ENCODE results near the gene SLC22A23. TPM values are rescaled to one million over a fixed set of nuclear protein-coding genes. Genes with fewer than 3 reads are reported as not detected.

SLC22A23 gene
- total RNA-seq, 1 experiment from 2014 or later, result 6.8 TPM

DNA sequence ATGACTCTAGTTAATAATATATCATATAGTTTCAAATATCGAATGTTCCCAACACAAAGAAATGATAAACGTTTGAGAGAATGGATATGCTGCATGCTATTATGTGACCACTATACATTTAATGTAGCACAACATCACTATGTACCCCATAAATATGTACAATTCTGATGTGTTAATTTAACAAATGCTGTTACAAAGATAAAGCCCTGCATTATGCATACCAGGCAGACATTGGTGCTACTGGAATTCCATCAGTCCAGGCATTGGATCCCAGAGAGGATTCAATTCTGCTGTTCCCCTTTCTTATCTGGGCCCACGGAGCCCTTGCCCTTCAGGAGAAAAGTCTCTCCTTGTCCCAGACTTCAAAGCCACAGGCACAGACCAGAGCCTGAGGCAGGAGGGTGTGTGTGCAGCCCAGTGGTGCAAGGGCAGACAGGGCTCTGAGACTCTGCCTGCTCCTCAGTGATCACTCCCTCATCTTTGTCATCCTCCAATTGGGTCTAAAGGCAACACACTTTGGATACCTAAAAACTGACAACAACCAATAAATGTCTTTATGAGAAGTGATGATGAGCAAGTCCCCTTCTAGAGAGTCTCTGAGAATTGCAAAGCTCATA lies 152.9 kb downstream of the SLC22A23 start:
- no peaks in the 10 kb centered on the region for H3K23me2 ChIP-seq (ENCODE audit: insufficient read length, low read depth, low read length, poor library complexity, severe bottlenecking)
- no peak overlapping the region for H2AK5ac ChIP-seq (ENCODE audit: insufficient read length, low read length)
- no peaks in the 10 kb centered on the region for H3K27me3 ChIP-seq (ENCODE audit: insufficient read depth, low read length)
- no peak overlapping the region for H2BK12ac ChIP-seq (ENCODE audit: insufficient read length, low read depth, low read length)
- H3K23ac ChIP-seq (ENCODE audit: insufficient read length, low read depth, low read length), result no peak overlapping the region
- no peak overlapping the region for H2BK15ac ChIP-seq (ENCODE audit: low read depth, low read length)
- no peak overlapping the region for H4K91ac ChIP-seq (ENCODE audit: insufficient read length, low read depth, low read length)
- no peak overlapping the region for H2BK5ac ChIP-seq (ENCODE audit: insufficient read length, low read length)
- TF ChIP-seq, protein P1, sequence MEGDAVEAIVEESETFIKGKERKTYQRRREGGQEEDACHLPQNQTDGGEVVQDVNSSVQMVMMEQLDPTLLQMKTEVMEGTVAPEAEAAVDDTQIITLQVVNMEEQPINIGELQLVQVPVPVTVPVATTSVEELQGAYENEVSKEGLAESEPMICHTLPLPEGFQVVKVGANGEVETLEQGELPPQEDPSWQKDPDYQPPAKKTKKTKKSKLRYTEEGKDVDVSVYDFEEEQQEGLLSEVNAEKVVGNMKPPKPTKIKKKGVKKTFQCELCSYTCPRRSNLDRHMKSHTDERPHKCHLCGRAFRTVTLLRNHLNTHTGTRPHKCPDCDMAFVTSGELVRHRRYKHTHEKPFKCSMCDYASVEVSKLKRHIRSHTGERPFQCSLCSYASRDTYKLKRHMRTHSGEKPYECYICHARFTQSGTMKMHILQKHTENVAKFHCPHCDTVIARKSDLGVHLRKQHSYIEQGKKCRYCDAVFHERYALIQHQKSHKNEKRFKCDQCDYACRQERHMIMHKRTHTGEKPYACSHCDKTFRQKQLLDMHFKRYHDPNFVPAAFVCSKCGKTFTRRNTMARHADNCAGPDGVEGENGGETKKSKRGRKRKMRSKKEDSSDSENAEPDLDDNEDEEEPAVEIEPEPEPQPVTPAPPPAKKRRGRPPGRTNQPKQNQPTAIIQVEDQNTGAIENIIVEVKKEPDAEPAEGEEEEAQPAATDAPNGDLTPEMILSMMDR (conservative IDR thresholded peaks at IDR 0.05), result no peak
- DNase-seq, result no peak
- no peaks in the 10 kb centered on the region for H3K4me1 Mint-ChIP-seq
- no peak overlapping the region for H3K4ac ChIP-seq (ENCODE audit: low read depth, low read length)
- no peak overlapping the region for H3T11ph ChIP-seq (ENCODE audit: low read length)
- no peak overlapping the region for H4K8ac ChIP-seq (replicated peaks; ENCODE audit: insufficient read length, low read depth, low read length)
- H3K9ac ChIP-seq (ENCODE audit: extremely low read depth, insufficient read length, low read length), result no peak overlapping the region
- H3K9me3 ChIP-seq (ENCODE audit: control insufficient read depth, low read depth, low read length), result no peaks in the 10 kb centered on the region
- no peaks in the 10 kb centered on the region for H3K4me1 ChIP-seq (ENCODE audit: insufficient read depth, low read length)
- peaks cover 0 to 2% of the 10 kb centered on the region in 2 experiments; a peak in 2 of 5 replicates for H3K9me3 Mint-ChIP-seq
- no peak overlapping the region for H3K14ac ChIP-seq (ENCODE audit: insufficient read depth, low read length)
- no peak overlapping the region for H2BK20ac ChIP-seq (ENCODE audit: low read depth, low read length, poor library complexity, severe bottlenecking)
- H3K27ac ChIP-seq (ENCODE audit: insufficient read length, low read depth, low read length), result no peak overlapping the region
- peaks cover 7 to 35% (median 14%) of the 10 kb centered on the region in 3 experiments; a peak in 6 of 7 replicates for H3K36me3 Mint-ChIP-seq (ENCODE audit: insufficient read depth in 1 of 3, low read depth in 3 of 3)
- H3K18ac ChIP-seq (ENCODE audit: insufficient read length, low read depth, low read length), result no peak overlapping the region
- no peak overlapping the region for H3K56ac ChIP-seq (ENCODE audit: insufficient read length, low read depth, low read length)
- no peaks in the 10 kb centered on the region for H4K20me1 ChIP-seq (ENCODE audit: control insufficient read depth, insufficient read depth, insufficient read length)
- no peak overlapping the region for H3K4me3 Mint-ChIP-seq
- peaks cover 1% of the 10 kb centered on the region; the same call in 1 of the 2 replicates for H3K27me3 Mint-ChIP-seq (ENCODE audit: low read depth)
- H3K27ac Mint-ChIP-seq, result no peak overlapping the region
- H3K79me2 ChIP-seq (ENCODE audit: insufficient read depth, low read length), result no peaks in the 10 kb centered on the region
- H2BK120ac ChIP-seq (ENCODE audit: low read depth, low read length, poor library complexity, severe bottlenecking), result no peak overlapping the region
- no peaks in the 10 kb centered on the region for H3K79me1 ChIP-seq (ENCODE audit: insufficient read depth, low read depth, low read length, poor library complexity, severe bottlenecking)
- H4K5ac ChIP-seq (ENCODE audit: insufficient read length, low read depth, low read length), result no peak overlapping the region
- no peak overlapping the region for H3K4me2 ChIP-seq (ENCODE audit: insufficient read depth, insufficient read length, low read length)
- H2AFZ ChIP-seq (ENCODE audit: low read length), result no peak overlapping the region
- WGBS (ENCODE audit: extremely low coverage, insufficient read length, low lambda C conversion rate), result no CpG with 5 or more reads among the region's 3 CpGs
